HCT116 (cell line): ENCODE measurements around the gene KRTAP10-10. TPM values are rescaled to one million over a fixed set of nuclear protein-coding genes. Genes with fewer than 3 reads are reported as not detected.

Experiments used
- ATAC-seq: fragments of 200-7000 bp; cut with Tn5 transposase; 2 replicates; pipeline ENCODE4 v1.9.1; 2020; ENCODE audit warnings: mild to moderate bottlenecking, moderate library complexity
- BruUV-seq: library from RNA; stranded (reverse); fragments of 400-500 nt; replicated peaks from 2 replicates; lab custom pipeline; 2021; lab: Mats Ljungman, UMichigan
- CTCF ChIA-PET: fragments of 300-600 bp; sonication (Branson Sonifier 250); formaldehyde crosslinking; loops from one replicate; lab custom pipeline; 2021; ENCODE audit warnings: antibody characterized with exemption; lab: Charles Lee
- POLR2A ChIA-PET: fragments of 300-600, 350-600 bp; sonication (Branson Sonifier 250); formaldehyde crosslinking; loops from one replicate; lab custom pipeline; 2021; ENCODE audit warnings: antibody characterized with exemption; lab: Charles Lee
- RAD21 ChIA-PET, 2 experiments: fragments of 300-600 bp; sonication (Branson Sonifier 250); formaldehyde crosslinking; loops; one replicate each; lab custom pipeline; 2023; ENCODE audit warnings: low total read pairs in 2 of 2; ENCODE audit not compliant: uncharacterized antibody in 2 of 2, unreplicated experiment in 2 of 2, low non-redundant PET in 1 of 2; lab: Charles Lee
- DNase-seq: peaks from one replicate; pipeline ENCODE4 v3.0.0-alpha.2; 2010; ENCODE audit warnings: low read depth, low spot score
- H2AFZ ChIP-seq: fragments of 200-600 bp; shearing (Covaris generic), sonication (generic); 2 replicates; pipeline ENCODE4 v1.6.1; 2017; ENCODE audit warnings: low read depth, mixed run types, mixed read lengths, antibody characterized with exemption, low read length; ENCODE audit not compliant: poor library complexity, severe bottlenecking
- H3K27ac ChIP-seq: 2 replicates; pipeline ENCODE4 v1.5.1; 2012; ENCODE audit warnings: low read depth, low read length
- H3K27me3 ChIP-seq: fragments of 200-600 bp; sonication (generic); 2 replicates; pipeline ENCODE4 v1.6.1; 2016; ENCODE audit warnings: mixed run types, low read length, mixed read lengths; ENCODE audit not compliant: insufficient read depth
- H3K36me3 ChIP-seq, 2 experiments: fragments of 200-500 bp in 1 of 2; fragments of 200-600 bp in 1 of 2; sonication (Bioruptor generic) in 1 of 2; sonication (generic) in 1 of 2; 2 replicates each; pipeline versions ENCODE4 v1.5.1 to v1.6.1; 2014 to 2016; ENCODE audit warnings: low read length in 2 of 2, inconsistent platforms in 1 of 2, mixed read lengths in 1 of 2, mixed run types in 1 of 2; ENCODE audit not compliant: insufficient read depth in 2 of 2, control insufficient read depth in 1 of 2
- H3K4me1 ChIP-seq, 2 experiments: fragments of 200-600 bp in 1 of 2; sonication (generic) in 1 of 2; 2 replicates each; pipeline versions ENCODE4 v1.5.1 to v1.6.1; 2012 to 2017; ENCODE audit warnings: low read length in 2 of 2, inconsistent platforms in 1 of 2, mild to moderate bottlenecking in 1 of 2, mixed read lengths in 1 of 2, mixed run types in 1 of 2, moderate library complexity in 1 of 2; ENCODE audit not compliant: insufficient read depth in 2 of 2, control insufficient read depth in 1 of 2
- H3K4me2 ChIP-seq: fragments of 200-600 bp; sonication (generic); 2 replicates; pipeline ENCODE4 v1.6.1; 2017; ENCODE audit warnings: mixed run types, low read length, mixed read lengths
- H3K4me3 ChIP-seq, 2 experiments: fragments of 200-600 bp in 1 of 2; sonication (generic) in 1 of 2; replicated peaks in 1 of 2; 2 replicates each; pipeline ENCODE4 v1.5.1; 2011 to 2016; ENCODE audit warnings: low read length in 2 of 2, control low read depth in 1 of 2, low read depth in 1 of 2, mild to moderate bottlenecking in 1 of 2, mixed read lengths in 1 of 2, mixed run types in 1 of 2
- H3K79me2 ChIP-seq: fragments of 200-600 bp; sonication (generic); 2 replicates; pipeline ENCODE4 v1.6.1; 2017; ENCODE audit warnings: mild to moderate bottlenecking, mixed run types, low read length, moderate library complexity, mixed read lengths; ENCODE audit not compliant: insufficient read depth
- H3K9ac ChIP-seq: fragments of 200-600 bp; sonication (generic); 2 replicates; pipeline ENCODE4 v1.6.1; 2016; ENCODE audit warnings: low read length, mixed read lengths
- H3K9me2 ChIP-seq: fragments of 200-600 bp; sonication (generic), shearing (Covaris generic); 2 replicates; pipeline ENCODE4 v1.6.1; 2017; ENCODE audit warnings: mixed run types, mild to moderate bottlenecking, moderate library complexity; ENCODE audit not compliant: insufficient read depth
- H3K9me3 ChIP-seq, 2 experiments: fragments of 200-500 bp in 1 of 2; fragments of 200-600 bp in 1 of 2; sonication (Bioruptor generic) in 1 of 2; sonication (generic) in 1 of 2; 2 replicates each; pipeline ENCODE4 v1.6.1; 2014 to 2017; ENCODE audit warnings: low read length in 2 of 2, mixed read lengths in 2 of 2, inconsistent platforms in 1 of 2, low read depth in 1 of 2, mild to moderate bottlenecking in 1 of 2, mixed run types in 1 of 2, moderate library complexity in 1 of 2; ENCODE audit not compliant: control insufficient read depth in 1 of 2, insufficient read depth in 1 of 2
- H4K20me1 ChIP-seq: fragments of 200-600 bp; sonication (generic), shearing (Covaris generic); 2 replicates; pipeline ENCODE4 v1.6.1; 2017; ENCODE audit warnings: mixed run types, mild to moderate bottlenecking, moderate library complexity; ENCODE audit not compliant: insufficient read depth
- CBX3 ChIP-seq: IDR thresholded peaks from 2 replicates; pipeline ENCODE4 v1.6.1; 2012; ENCODE audit warnings: low read depth
- EGR1 ChIP-seq: IDR thresholded peaks from 2 replicates; pipeline ENCODE4 v1.6.1; 2012; ENCODE audit warnings: low read depth
- ELF1 ChIP-seq: IDR thresholded peaks from 2 replicates; pipeline ENCODE4 v1.6.1; 2012; ENCODE audit warnings: low read depth, borderline replicate concordance
- EZH2 ChIP-seq: fragments of 200-600 bp; sonication (generic); IDR thresholded peaks from 2 replicates; pipeline ENCODE4 v1.6.1; 2017; ENCODE audit warnings: antibody characterized with exemption, mixed run types
- EZH2phosphoT487 ChIP-seq: fragments of 200-600 bp; IDR thresholded peaks from 2 replicates; pipeline ENCODE4 v1.6.1; 2018; ENCODE audit warnings: antibody characterized with exemption, borderline replicate concordance
- FOSL1 ChIP-seq: IDR thresholded peaks from 2 replicates; pipeline ENCODE4 v1.6.1; 2012; ENCODE audit warnings: low read depth
- POLR2A ChIP-seq: IDR thresholded peaks from 2 replicates; pipeline ENCODE4 v1.7.0; 2011; ENCODE audit warnings: borderline replicate concordance; ENCODE audit not compliant: insufficient read depth, insufficient read length; ENCODE audit errors: extremely low read depth
- POLR2AphosphoS5 ChIP-seq: IDR thresholded peaks from 2 replicates; pipeline ENCODE4 v1.6.1; 2011; ENCODE audit warnings: mild to moderate bottlenecking, low read depth, low read length, moderate library complexity
- SIN3A ChIP-seq: IDR thresholded peaks from 2 replicates; pipeline ENCODE4 v1.6.1; 2012; ENCODE audit warnings: low read depth
- SRF ChIP-seq: IDR thresholded peaks from 2 replicates; pipeline ENCODE4 v1.6.1; 2012; ENCODE audit warnings: low read depth
- TCF7L2 ChIP-seq: IDR thresholded peaks from 2 replicates; pipeline ENCODE4 v1.7.0; 2011; ENCODE audit warnings: borderline replicate concordance, inconsistent platforms; ENCODE audit not compliant: insufficient read depth, insufficient read length; ENCODE audit errors: extremely low read depth
- ZNF274 ChIP-seq: fragments of 200-500 bp; sonication (Bioruptor generic); IDR thresholded peaks from 2 replicates; pipeline ENCODE4 v1.6.1; 2014; ENCODE audit warnings: mild to moderate bottlenecking, low read depth, low read length, inconsistent platforms
- intact Hi-C: fragments of 100-400 bp; cut with micrococcal nuclease; formaldehyde crosslinking; loops from 2 replicates; pipeline ENCODE4 v1.10.0; 2022
- total RNA-seq: library from RNA; stranded (reverse); gene quantifications from one replicate; pipeline ENCODE4 v1.2.1, GENCODE V29; 2021; ENCODE audit not compliant: unreplicated experiment
- TF ChIP-seq, protein P1 (sequence below): IDR thresholded peaks from 2 replicates; pipeline ENCODE4 v1.6.1; 2011; ENCODE audit warnings: mild to moderate bottlenecking, low read length, moderate library complexity; ENCODE audit not compliant: insufficient replicate concordance; ENCODE audit errors: extremely low read depth
- TF ChIP-seq, protein P2 (sequence below), 3 experiments: fragments of 200-600 bp in 1 of 3; sonication (generic) in 1 of 3; IDR thresholded peaks in 2 of 3; conservative IDR thresholded peaks in 1 of 3; 2 replicates each; pipeline ENCODE4 v1.5.1; 2012 to 2017; ENCODE audit warnings: low read depth in 2 of 3, low read length in 2 of 3, antibody characterized with exemption in 1 of 3, borderline replicate concordance in 1 of 3, control low read depth in 1 of 3, mild to moderate bottlenecking in 1 of 3, mixed read lengths in 1 of 3, mixed run types in 1 of 3, moderate library complexity in 1 of 3; ENCODE audit not compliant: insufficient read depth in 1 of 3
- TF ChIP-seq, protein P3 (sequence below): IDR thresholded peaks from 2 replicates; pipeline ENCODE4 v1.6.1; 2012; ENCODE audit warnings: low read depth

KRTAP10-10 gene
- total RNA-seq, 1 experiment from 2014 or later: not detected

DNA sequence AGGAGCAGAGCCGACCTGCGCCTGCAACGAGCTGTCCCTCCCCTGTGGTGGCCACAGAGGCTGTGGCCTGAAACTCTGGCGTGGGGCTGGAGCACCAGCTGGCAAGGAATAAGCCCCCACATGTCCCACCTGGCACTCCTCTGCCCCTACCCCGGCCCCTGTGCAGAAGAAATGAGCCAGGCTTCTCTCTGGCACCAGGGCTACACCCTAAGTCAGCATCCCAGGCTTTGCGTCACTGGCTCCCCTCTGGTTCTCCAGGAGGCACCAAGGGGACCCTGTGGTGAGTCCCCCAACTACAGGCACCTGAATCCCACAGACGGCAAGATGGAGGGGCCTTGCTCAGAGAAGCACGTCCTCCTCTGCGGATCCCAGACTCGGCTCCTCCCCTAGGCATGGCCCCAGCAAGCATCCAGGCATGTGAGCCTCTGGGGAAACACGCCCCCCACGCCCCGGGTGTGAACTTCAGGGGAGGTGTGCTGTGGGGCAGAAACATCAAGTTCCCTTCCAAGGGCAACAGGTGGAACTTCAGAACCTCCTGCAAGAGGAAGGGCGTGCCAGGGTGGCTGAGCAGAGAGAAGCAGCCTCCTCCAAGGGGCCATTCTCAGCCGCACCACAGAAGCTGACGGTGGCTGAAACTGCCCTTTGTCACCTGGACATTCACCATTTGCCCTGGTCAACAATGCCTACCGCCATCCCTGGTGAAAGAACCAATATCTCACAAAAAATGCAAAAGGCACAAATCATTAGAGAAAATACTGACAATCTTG, 33.9 kb upstream of the KRTAP10-10 start:
- no peak overlapping the region for H2AFZ ChIP-seq
- H3K27ac ChIP-seq: no peak overlapping the region
- no peaks in the 10 kb centered on the region for H3K9me3 ChIP-seq
- CTCF ChIA-PET: no interaction called here
- H3K4me1 ChIP-seq: no peaks in the 10 kb centered on the region; a peak in 1 of 4 replicates
- intact Hi-C loops: no loop called here
- no peaks in the 10 kb centered on the region for H4K20me1 ChIP-seq
- H3K4me3 ChIP-seq: no peak overlapping the region
- no peak for DNase-seq
- H3K79me2 ChIP-seq: no peaks in the 10 kb centered on the region
- peaks cover 11% of the 10 kb centered on the region; the same call in 1 of the 2 replicates for H3K27me3 ChIP-seq
- H3K9ac ChIP-seq: no peak overlapping the region
- TF ChIP-seq, protein P1, sequence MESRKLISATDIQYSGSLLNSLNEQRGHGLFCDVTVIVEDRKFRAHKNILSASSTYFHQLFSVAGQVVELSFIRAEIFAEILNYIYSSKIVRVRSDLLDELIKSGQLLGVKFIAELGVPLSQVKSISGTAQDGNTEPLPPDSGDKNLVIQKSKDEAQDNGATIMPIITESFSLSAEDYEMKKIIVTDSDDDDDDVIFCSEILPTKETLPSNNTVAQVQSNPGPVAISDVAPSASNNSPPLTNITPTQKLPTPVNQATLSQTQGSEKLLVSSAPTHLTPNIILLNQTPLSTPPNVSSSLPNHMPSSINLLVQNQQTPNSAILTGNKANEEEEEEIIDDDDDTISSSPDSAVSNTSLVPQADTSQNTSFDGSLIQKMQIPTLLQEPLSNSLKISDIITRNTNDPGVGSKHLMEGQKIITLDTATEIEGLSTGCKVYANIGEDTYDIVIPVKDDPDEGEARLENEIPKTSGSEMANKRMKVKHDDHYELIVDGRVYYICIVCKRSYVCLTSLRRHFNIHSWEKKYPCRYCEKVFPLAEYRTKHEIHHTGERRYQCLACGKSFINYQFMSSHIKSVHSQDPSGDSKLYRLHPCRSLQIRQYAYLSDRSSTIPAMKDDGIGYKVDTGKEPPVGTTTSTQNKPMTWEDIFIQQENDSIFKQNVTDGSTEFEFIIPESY: no peak
- TF ChIP-seq FOSL1 (no peak), TCF7L2 (no peak), EZH2phosphoT487 (no peak), SRF (no peak), ELF1 (no peak), CBX3 (no peak), EZH2 (no peak), SIN3A (no peak), POLR2AphosphoS5 (no peak), EGR1 (no peak), ZNF274 (no peak), POLR2A (no peak)
- TF ChIP-seq, protein P2, sequence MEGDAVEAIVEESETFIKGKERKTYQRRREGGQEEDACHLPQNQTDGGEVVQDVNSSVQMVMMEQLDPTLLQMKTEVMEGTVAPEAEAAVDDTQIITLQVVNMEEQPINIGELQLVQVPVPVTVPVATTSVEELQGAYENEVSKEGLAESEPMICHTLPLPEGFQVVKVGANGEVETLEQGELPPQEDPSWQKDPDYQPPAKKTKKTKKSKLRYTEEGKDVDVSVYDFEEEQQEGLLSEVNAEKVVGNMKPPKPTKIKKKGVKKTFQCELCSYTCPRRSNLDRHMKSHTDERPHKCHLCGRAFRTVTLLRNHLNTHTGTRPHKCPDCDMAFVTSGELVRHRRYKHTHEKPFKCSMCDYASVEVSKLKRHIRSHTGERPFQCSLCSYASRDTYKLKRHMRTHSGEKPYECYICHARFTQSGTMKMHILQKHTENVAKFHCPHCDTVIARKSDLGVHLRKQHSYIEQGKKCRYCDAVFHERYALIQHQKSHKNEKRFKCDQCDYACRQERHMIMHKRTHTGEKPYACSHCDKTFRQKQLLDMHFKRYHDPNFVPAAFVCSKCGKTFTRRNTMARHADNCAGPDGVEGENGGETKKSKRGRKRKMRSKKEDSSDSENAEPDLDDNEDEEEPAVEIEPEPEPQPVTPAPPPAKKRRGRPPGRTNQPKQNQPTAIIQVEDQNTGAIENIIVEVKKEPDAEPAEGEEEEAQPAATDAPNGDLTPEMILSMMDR (IDR thresholded peaks at IDR 0.05 in 2 of 3, conservative IDR thresholded peaks at IDR 0.05 in 1 of 3; ENCODE audit: borderline replicate concordance in 1 of 3, insufficient read depth in 1 of 3, low read depth in 2 of 3, low read length in 2 of 3): no peak
- TF ChIP-seq, protein P3, sequence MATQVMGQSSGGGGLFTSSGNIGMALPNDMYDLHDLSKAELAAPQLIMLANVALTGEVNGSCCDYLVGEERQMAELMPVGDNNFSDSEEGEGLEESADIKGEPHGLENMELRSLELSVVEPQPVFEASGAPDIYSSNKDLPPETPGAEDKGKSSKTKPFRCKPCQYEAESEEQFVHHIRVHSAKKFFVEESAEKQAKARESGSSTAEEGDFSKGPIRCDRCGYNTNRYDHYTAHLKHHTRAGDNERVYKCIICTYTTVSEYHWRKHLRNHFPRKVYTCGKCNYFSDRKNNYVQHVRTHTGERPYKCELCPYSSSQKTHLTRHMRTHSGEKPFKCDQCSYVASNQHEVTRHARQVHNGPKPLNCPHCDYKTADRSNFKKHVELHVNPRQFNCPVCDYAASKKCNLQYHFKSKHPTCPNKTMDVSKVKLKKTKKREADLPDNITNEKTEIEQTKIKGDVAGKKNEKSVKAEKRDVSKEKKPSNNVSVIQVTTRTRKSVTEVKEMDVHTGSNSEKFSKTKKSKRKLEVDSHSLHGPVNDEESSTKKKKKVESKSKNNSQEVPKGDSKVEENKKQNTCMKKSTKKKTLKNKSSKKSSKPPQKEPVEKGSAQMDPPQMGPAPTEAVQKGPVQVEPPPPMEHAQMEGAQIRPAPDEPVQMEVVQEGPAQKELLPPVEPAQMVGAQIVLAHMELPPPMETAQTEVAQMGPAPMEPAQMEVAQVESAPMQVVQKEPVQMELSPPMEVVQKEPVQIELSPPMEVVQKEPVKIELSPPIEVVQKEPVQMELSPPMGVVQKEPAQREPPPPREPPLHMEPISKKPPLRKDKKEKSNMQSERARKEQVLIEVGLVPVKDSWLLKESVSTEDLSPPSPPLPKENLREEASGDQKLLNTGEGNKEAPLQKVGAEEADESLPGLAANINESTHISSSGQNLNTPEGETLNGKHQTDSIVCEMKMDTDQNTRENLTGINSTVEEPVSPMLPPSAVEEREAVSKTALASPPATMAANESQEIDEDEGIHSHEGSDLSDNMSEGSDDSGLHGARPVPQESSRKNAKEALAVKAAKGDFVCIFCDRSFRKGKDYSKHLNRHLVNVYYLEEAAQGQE: no peak
- no TSS peak for BruUV-seq
- no peaks in the 10 kb centered on the region for H3K36me3 ChIP-seq
- POLR2A ChIA-PET: no interaction called here
- RAD21 ChIA-PET: no interaction called here
- no peaks in the 10 kb centered on the region for H3K9me2 ChIP-seq
- no peak overlapping the region for H3K4me2 ChIP-seq
- no peak for ATAC-seq
